ENCODE results near the gene REX1BD.

DNA sequence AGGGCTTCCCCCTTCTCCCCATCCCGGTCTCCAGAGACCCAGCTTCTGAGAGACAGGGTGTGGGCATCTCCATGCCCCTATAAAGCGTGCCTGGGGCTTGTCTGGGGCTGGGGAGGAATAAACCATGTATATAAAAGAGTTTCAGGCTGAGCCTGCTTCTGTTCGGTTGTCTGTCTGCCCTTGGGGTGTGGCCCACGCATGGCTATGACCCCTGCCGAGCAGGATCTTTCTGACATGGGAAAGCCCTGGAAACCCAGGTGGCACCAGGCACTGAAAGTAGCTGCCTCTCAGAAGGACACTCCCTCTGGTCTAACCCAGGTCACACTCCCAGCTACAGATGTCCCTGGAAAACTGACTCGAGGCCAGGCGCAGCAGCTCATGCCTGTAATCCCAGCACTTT lies 32.3 kb downstream of the REX1BD start:
- TF ChIP-seq, protein P1, sequence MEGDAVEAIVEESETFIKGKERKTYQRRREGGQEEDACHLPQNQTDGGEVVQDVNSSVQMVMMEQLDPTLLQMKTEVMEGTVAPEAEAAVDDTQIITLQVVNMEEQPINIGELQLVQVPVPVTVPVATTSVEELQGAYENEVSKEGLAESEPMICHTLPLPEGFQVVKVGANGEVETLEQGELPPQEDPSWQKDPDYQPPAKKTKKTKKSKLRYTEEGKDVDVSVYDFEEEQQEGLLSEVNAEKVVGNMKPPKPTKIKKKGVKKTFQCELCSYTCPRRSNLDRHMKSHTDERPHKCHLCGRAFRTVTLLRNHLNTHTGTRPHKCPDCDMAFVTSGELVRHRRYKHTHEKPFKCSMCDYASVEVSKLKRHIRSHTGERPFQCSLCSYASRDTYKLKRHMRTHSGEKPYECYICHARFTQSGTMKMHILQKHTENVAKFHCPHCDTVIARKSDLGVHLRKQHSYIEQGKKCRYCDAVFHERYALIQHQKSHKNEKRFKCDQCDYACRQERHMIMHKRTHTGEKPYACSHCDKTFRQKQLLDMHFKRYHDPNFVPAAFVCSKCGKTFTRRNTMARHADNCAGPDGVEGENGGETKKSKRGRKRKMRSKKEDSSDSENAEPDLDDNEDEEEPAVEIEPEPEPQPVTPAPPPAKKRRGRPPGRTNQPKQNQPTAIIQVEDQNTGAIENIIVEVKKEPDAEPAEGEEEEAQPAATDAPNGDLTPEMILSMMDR (IDR thresholded peaks at IDR 0.05), result no peak
- no peak for TF ChIP-seq EZH2 (IDR thresholded peaks at IDR 0.05; ENCODE audit: borderline replicate concordance, insufficient read depth, low read depth, low read length, poor library complexity, severe bottlenecking)

Measured in B cell (primary cell).